Islet precursor cell (in vitro differentiated cells): ENCODE measurements around the gene ZRANB1.
A peak's percentile ranks its signal among the peaks of the same experiment; 100 is the strongest.

Experiments
- DNase-seq: peaks from one replicate; pipeline ENCODE4 v3.0.0-alpha.2; 2018

ZRANB1 gene

DNA sequence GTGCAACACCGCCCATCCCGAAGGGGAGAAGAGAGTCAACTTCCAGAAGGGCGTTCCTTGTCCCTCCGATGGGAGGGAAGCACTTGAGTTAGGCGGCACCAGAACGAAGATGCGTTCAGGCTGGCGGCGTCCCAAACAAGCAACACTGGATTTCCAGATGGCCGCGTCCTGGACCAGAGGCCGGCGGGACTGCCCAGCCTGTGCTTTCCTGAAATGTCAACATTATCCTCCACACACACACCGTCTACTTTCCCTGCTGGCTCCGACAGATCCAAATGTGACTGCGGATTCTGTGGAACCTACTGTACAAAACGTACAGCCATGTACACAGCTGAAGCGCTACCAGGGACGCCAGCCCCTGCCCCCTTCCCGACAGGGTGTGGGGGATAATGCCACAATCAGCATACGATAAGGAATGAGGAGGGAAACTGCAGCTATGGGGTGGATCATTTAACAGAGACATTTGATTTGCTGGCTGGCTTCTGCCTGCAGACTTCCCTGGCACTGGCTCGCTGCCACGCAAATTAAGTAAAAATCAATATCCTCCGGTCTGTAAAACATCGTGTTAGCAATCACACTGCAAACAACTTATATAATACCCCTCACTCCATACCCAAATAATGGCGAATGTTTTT is 82.1 kb downstream of the ZRANB1 start:
- DNase-seq, result no peak

DNA sequence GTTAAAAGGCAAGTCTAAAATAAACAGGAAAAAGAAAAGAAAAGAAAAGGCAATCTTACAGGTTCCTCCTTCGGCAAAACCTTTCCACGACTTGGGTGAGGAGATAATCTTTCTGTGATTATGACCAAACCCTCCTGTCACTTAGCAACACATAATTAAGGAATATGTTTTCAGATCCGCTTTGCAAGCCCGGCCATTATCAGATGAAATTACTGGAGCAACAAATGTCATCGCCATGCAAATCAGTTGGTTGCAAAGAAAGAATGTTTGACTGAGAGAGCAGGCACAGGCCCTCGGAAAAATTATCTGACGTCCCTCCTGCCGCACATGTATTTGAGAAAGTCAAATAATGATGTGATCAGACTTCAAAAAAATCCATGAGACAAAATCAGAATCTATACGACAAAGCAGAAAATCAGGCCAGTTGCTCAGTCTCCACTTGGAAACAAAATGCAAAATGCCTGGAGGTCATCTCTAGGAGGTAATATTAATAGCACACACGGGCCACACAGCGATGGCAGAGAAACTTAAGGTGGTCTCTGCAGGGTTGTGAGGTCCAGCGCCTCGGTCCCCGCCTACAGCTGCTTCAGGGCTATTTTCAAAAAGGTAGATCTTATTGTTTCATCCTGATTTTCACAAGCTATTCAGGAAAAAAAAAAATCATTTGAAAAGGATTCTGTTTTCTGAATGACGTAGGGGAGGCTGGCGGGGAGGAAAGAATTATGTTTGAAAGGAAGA is 82.7 kb downstream of the ZRANB1 start:
- DNase-seq, result no peak

DNA sequence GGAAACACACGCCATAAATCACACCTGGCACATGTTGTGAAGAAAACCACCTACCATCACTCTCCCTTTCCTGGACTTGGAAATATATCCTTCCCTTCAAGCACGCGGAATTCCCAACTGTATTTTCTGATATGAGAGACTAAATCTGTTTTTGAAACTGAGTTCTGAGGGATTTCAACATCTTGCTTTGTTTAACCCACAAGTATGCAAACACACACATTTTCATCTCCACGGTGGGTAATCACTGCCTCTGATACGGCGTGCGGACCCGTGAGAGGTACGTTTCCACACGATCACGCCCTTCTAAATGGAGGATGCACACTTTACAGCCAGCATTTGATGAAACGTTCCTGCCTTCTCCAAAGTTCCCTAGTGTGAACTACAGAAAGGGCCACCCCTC is 83.4 kb downstream of the ZRANB1 start:
- no peak for DNase-seq

DNA sequence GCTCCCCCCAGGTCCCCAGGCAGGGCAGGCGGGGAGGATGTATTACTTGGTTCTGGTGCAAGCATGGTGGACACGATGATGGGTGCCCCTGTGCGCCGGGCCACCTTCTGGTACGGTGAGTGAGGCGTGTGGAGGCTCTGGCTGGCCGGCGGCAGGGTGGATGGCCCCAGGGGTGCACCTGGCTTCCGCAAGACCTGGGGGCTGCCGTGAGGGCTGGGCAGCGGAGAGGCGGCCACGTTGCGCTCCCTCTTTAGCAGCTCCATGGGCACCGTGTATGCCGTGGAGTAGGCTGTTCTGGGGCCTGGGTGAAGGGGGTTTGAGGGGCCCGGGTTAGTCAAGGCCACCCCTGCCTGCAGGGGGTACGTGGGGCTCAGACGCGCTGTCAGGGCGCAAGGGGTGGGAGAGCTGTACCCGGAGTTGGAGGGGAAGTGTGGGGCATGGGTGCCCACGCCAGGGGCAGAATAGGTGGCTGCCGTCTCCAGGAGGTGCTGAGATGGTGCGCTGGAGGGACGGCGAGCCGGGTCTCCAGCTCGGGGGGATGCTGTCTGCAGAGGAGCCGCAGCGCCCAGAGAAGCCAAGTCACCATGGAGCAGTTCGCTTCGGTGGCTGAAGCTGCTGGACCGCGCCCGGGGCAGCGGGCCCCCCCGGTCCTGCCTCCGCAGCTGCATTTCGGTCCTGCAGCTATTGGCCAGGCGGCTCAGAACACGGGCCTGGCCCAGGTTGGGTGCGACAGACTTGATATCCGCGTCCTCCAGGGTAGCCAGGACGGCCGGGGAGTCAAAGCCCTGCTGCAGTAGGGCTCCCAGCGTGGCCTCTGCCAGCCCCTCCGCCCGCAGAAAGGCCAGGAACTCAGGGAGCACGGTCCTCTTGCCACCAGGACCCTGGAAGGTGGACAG is 84.4 kb downstream of the ZRANB1 start:
- DNase-seq, result no peak

DNA sequence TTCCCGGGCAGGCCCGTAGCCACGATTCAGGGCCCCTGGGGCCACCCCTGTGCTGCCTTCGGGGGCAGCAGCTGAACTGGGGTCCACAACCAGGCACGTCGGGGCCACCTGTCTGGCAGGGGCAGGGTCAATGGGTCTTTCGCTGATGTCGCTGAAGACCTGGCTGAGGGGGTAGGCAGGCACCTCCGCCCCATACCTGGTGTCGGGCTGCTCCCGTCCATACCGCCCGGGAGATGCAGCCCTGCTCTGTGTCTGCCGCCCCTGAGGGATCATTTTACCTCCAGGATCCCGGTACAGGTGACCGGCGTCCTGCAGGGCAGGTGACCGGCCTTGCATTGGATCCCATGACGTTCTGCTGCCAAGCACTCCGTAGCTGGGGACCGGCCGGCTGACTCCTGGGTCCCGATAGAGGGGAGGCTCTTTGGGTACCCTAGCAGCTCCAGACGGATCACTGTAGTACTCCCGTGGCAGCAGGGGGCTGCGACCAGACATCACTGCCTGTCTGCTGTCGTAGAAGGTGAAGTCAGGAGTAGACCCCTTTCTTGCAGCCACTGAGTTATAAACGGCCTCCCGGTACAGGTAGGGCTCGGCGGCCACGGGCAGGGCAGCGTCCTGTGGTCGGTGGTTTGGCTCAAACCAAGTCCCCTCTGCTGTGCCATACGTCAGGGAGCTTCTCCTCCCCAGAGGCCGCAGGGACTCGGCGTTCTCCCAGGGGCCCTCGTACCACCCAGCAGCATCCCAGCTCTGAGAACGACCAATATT is 85.2 kb downstream of the ZRANB1 start:
- DNase-seq, result no peak

DNA sequence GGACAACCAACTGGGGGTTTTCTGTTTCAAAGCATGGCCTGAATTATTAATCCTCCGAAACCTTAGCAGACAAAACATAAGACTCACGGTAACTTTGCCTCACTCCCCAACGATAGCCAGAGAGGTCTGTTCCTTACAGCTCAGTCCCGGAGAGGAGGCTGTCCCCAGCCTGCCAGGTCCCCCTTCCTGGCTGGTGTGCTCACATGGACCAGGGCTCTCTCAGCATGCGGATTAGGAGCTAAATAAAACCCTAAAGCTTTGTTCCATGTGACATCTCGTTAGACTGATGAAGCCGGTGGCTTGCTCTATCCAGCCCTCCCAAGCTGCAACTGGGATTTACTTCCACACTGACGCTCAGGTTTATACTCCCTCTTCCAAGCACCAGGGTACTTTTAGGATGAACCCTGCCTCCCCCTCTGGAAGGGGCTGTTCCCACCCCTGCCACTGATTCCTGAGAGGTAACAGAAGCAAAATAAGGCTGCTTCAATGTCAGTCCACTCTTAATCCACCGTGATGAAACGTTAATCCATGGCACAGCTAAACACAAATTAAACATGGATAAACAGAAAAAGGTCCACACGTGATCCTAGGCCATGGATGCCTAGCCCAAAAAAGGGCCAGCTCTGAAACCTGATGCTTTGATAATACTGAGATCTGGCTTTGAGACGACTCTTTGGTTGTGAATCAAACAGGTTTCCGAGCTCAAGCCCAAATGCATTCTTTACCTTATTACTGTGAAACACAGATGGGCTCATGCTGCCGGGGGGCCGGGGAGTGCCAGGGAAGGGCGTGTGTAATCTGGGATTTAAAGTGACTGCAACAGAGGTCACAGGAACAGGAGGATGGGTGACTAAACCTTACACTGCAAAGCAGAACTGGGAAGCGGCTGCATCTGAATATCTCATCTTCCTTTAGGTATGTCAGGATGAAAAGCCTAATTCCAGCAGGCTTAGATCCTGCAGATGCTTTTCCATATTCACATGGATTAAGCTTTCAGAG is 86.2 kb downstream of the ZRANB1 start:
- no peak for DNase-seq

DNA sequence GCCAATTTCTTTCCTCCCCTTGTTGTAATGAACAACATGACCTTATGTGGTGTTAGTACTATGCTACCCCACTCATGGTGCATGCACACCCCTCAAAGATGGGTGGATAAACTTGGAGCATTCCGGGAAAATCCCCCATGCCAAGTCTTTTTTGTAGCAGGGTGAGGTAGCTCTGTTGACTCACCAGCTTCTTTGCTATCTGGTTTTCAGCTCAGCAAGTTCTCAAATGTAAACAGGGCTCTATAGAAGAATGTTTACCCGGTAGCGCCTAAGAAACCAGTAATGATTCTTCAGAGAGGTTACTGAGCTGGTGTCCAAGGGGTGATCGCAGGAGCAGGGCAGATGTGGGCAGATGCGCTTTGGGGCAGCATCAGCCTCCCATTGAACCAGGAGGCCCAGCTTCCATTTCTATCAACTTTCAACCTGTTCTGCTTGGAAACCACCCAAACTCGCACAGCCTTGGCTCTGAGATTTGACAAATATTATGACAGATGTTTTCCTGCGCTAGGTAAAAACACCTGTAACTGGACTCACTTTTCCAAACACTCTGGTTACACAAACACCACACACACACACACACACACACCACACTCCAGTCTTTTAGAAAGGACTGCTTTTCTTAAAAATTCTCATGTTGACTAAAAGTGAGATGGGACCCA is 87.8 kb downstream of the ZRANB1 start:
- DNase-seq, result no peak

DNA sequence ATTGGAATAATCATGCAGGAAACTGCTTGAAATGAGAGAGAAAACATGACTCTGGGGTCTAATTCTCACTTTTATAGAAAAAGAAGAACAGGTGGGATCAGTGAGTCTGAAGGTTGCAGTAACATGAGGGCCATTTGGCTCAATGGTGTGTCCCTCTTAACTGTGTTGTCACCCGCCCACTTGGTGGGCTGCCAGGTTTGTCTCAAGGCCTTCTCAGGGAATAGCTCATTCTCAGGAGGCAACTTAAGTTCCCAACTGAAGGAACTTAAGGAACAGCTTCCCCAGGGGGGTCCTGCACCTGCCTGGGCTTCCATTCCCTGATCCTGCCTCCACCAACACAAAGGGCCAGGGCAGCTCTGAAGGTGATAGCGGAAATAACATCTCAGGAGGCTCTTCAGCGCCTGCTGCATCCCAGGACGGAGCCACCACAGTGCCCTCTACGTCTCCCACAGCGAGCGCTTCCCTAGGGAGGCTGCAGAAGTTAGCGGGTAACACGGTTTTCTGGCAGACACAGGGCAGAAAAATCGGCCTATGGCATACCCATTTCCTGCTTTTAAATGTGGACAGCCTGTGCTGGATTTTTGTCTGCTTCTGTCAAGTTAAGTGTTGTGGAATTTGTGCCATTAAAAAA is 88.8 kb downstream of the ZRANB1 start:
- DNase-seq, result no peak

DNA sequence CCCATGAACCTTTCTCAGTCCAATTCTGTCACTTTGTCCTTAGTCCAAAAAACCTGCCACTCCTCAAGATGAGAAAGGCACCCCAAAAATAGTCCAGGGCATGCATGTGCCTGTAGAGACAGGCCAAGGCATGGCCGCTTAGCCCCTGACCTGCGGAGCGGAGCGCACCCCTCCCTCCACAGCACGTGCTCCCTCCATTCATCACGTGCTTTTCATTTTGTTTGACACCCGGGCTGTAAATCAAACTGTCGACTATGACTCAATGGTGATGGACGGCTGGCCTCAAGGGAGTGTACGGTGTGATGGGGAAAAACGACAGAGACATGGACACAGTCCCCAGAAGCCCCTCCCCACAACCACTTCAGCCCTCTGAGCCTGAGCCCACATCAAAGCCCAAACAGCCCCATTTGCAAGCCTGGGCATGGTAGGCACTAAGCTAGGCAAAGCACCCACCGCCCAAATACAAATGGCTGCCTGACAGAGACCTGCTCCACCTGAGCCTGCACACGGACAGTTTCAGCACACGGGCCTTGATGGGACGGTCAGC is 90.6 kb downstream of the ZRANB1 start:
- no peak for DNase-seq

DNA sequence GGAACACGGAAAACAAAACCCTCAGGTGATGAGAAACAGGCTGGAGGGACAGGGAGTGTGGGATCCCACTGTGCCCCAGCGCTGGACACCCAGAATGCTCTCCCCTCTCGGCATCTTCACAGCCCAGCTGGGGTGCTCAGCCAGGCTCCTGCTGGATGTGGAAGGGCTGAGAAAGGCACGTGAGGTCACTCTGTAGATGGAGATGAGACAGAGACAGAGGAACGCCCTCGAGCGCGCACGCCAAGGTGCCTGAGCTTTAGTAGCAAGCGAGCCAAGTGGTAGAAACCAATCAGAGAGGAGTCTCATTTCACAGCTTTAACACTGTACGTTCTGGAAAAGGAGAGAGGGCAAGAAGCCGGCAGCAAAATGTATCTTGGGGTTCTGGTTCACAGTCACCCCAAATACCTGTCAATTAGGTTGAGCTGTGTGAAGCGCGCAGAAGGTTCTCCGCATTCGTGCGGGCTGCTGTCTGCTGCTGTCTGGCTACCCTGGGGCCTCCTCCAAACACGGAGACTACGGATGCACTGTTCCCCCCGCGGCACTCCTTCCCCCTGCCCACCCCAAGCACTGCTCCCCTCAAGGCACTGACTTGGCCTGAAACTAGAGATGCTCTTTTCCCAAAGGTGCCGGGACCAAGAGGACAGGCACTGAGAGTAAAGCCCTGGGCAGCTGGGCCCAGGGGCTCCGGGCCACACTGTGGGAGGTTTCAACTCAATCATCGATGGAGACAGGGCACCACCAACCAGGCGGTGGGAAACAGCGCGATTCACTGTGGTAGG is 91.4 kb downstream of the ZRANB1 start:
- no peak for DNase-seq

DNA sequence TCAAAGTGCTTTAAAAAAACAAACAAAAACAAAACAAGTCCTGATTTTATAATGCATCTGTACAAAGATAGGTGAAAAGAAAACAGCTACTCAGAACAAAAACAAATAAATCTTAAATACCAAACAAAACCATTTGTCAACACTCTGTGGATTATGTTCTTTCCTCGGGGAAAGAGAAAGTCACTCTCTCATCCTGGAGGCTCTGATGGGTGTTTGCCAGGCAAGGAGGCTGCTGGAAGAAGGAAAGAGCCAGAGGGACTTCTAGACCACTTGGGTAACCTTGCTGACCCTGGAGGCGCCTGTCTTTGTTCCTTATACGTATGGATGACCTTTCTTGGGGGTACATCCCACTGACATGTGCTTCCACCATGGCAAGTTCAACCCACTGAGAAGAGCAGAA is 92.8 kb downstream of the ZRANB1 start:
- no peak for DNase-seq

DNA sequence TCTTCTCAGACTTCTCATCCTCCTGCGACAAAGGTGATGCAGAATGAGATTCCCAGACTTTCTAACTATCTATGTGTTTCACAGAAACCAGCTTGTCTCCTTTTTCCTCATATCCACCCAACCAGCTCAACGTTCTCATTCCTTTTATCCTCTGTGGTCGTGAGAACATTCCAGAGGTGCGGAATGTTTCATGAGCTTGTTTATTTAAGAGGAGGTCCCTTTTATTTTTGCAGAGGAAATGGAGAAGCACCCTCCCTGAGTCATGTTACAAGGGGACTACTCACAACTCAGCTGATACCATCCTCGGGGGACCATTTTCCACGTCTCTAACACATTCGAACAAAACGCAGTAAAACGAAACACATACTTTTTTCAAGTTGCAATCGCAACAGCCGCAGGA is 93.2 kb downstream of the ZRANB1 start:
- peak; percentile 79 for DNase-seq

DNA sequence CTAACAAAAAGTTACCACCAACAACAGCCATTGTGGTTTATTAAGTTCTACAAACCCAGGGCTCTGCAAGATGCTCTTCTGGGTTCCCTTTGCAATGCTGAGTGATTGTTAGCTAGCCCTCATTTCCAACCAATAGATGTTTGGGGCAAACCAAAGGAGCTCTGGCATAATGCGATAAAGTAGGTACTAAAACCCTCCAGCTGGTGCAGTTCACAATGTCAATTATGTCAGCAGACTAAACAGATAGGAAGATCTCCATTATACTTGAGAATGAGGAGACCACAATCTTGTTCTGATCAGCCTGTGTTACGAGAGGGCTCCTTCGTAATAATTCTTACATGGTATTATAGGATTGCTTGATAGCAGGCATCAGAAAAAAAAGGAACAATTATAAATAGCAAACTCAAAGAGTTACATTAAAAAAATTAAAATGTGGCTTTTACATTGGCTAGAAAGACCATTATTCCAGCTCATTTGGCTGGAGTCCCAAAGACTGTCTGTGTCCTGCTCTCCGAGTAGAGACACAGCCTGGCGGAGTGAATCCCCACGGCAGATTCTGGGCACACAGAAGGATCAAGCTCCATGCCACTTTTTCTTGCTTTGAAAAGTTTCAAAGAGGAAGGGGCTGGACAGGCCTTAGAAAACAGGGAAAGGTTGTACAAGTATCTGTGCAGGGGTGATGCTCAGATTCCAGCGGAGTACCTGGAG is 93.8 kb downstream of the ZRANB1 start:
- DNase-seq, result no peak

DNA sequence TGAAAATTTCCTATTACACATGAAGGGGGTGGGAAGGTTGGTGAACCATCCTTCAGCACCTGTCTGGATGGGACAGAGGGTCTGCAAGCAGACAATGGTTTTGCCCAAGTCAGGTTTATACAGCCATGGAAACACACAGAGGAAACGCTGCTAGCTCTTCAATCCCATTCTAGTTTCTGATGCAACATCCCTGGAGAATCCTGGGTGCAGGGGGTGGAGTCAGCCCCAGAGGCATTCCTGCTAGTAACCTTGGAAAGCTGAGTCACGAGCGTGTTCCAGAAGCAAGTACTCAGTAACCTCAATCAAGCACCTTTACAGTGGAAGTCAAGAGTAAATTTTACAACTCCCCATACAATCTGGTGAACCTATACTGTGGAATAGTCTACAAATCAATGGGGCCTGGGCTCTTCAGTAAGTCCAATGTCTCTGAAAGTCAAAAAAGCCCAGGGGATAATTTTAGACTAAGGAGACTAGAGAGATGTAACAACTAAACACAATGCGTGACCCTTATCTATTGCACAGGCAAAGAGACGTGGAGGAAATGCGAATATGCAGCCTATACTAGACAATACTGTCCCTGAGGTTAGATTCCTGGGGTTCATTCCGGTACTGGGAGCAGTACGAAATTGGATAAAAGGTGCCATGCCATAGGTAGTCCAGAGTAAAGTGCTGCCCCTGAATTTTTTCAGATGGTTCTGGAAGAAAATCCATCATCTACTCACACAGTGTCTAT is 95.4 kb downstream of the ZRANB1 start:
- DNase-seq, result peak; percentile 85
